HepG2 (cell line): ENCODE results near the gene COL10A1. TPM values are rescaled to one million over a fixed set of nuclear protein-coding genes. Genes with fewer than 3 reads are reported as not detected.

Source experiments
- ATAC-seq: fragments of 200-7000 bp; cut with Tn5 transposase; 3 replicates; pipeline ENCODE4 v1.9.1; 2020; ENCODE audit warnings: mild to moderate bottlenecking, moderate library complexity
- Bru-seq: library from RNA; stranded (reverse); fragments of 400-500 nt; gene quantifications from one replicate; lab custom pipeline; 2021; lab: Mats Ljungman, UMichigan
- BruChase-seq, 2 experiments: library from RNA; stranded (reverse); fragments of 400-500 nt; gene quantifications; one replicate each; lab custom pipeline; 2021; lab: Mats Ljungman, UMichigan
- BruUV-seq: library from RNA; stranded (reverse); fragments of 400-500 nt; replicated peaks from 2 replicates; lab custom pipeline; 2021; lab: Mats Ljungman, UMichigan
- CTCF ChIA-PET: fragments of 300-600 bp; formaldehyde crosslinking; extraction: SDS; loops from one replicate; lab custom pipeline; 2021; ENCODE audit warnings: low total read pairs, inconsistent platforms, low intra/inter-chr PET ratio; lab: Yijun Ruan, JAX
- POLR2A ChIA-PET: fragments of 350-600 bp; sonication (Branson Sonifier 250); formaldehyde crosslinking; loops from one replicate; lab custom pipeline; 2020; ENCODE audit warnings: antibody characterized with exemption, inconsistent platforms; lab: Yijun Ruan, JAX
- DNase-seq: peaks from one replicate; pipeline ENCODE4 v3.0.0-alpha.2; 2015; ENCODE audit warnings: low spot score
- FAIRE-seq: peaks from 3 replicates; lab custom pipeline; 2011; peaks lifted over from hg19 to GRCh38; lab: Jason Lieb, UNC
- H2AFZ ChIP-seq: one replicate; pipeline ENCODE4 v1.6.1; 2011; ENCODE audit warnings: low read length, inconsistent platforms
- H3K27ac ChIP-seq: fragments of 300-600 bp; 3 replicates; pipeline ENCODE4 v1.8.0; 2011; ENCODE audit warnings: mixed run types, mild to moderate bottlenecking, mixed read lengths, low read length, inconsistent platforms; ENCODE audit not compliant: insufficient read depth; ENCODE audit errors: extremely low read length
- H3K27me3 ChIP-seq, 2 experiments: fragments of 200-600 bp in 1 of 2; 2 replicates in 1 of 2; 3 replicates in 1 of 2; pipeline versions ENCODE4 v1.6.0 to v1.8.0; 2011; ENCODE audit warnings: low read length in 2 of 2, mild to moderate bottlenecking in 2 of 2, moderate library complexity in 2 of 2, inconsistent platforms in 1 of 2; ENCODE audit not compliant: insufficient read depth in 2 of 2, control insufficient read depth in 1 of 2
- H3K36me3 ChIP-seq, 2 experiments: fragments of 200-600 bp in 1 of 2; replicated peaks in 1 of 2; 2 replicates in 1 of 2; 3 replicates in 1 of 2; pipeline versions ENCODE4 v1.5.1 to v1.8.0; 2011; ENCODE audit warnings: low read length in 2 of 2, inconsistent platforms in 1 of 2; ENCODE audit not compliant: insufficient read depth in 2 of 2, control insufficient read depth in 1 of 2
- H3K4me1 ChIP-seq: 2 replicates; pipeline ENCODE4 v1.5.1; 2012; ENCODE audit warnings: low read length, inconsistent platforms; ENCODE audit not compliant: insufficient read depth
- H3K4me2 ChIP-seq: 2 replicates; pipeline ENCODE4 v1.6.0; 2011; ENCODE audit warnings: low read depth, low read length, inconsistent platforms
- H3K4me3 ChIP-seq, 3 experiments: fragments of 200-600 bp in 1 of 3; sonication (generic), shearing (Covaris generic) in 1 of 3; replicated peaks in 1 of 3; 2 replicates each; pipeline ENCODE4 v1.5.1; 2011 to 2016; ENCODE audit warnings: low read length in 3 of 3, inconsistent platforms in 2 of 3, low read depth in 2 of 3, mild to moderate bottlenecking in 2 of 3, control low read depth in 1 of 3, mixed read lengths in 1 of 3; ENCODE audit not compliant: insufficient read depth in 1 of 3
- H3K79me2 ChIP-seq: one replicate; pipeline ENCODE4 v1.6.1; 2011; ENCODE audit warnings: low read length, inconsistent platforms; ENCODE audit not compliant: insufficient read depth
- H3K9ac ChIP-seq: 2 replicates; pipeline ENCODE4 v1.6.0; 2011; ENCODE audit warnings: mild to moderate bottlenecking, low read depth, low read length, inconsistent platforms; ENCODE audit not compliant: insufficient read depth
- H3K9me3 ChIP-seq: 2 replicates; pipeline ENCODE4 v1.5.1; 2012; ENCODE audit warnings: mild to moderate bottlenecking, low read length
- H4K20me1 ChIP-seq: 2 replicates; pipeline ENCODE4 v1.6.0; 2011; ENCODE audit warnings: inconsistent platforms, mild to moderate bottlenecking, low read length, moderate library complexity; ENCODE audit not compliant: insufficient read depth
- BRD4 ChIP-seq: sonication (generic); formaldehyde crosslinking; IDR thresholded peaks from 2 replicates; pipeline ENCODE4 v1.4.0; 2020; ENCODE audit warnings: missing genetic modification reagents
- CREM ChIP-seq, 2 experiments: sonication (generic) in 1 of 2; formaldehyde crosslinking in 1 of 2; IDR thresholded peaks; 2 replicates each; pipeline versions ENCODE4 v1.4.0 to v1.6.1; 2016 to 2020; ENCODE audit warnings: antibody characterized with exemption in 1 of 2, mild to moderate bottlenecking in 1 of 2, missing genetic modification reagents in 1 of 2
- GTF3A ChIP-seq: sonication (generic); formaldehyde crosslinking; conservative IDR thresholded peaks from 2 replicates; pipeline ENCODE4 v1.4.0; 2020; ENCODE audit warnings: mild to moderate bottlenecking, missing genetic modification reagents
- MXD4 ChIP-seq: IDR thresholded peaks from 2 replicates; pipeline ENCODE4 v1.6.1; 2016; ENCODE audit warnings: mild to moderate bottlenecking, missing biosample characterization, missing genetic modification reagents
- POLR2AphosphoS2 ChIP-seq: IDR thresholded peaks from 2 replicates; pipeline ENCODE4 v1.6.1; 2011; ENCODE audit warnings: low read depth, low read length, improper control_type of control experiment
- SOX6 ChIP-seq, 2 experiments: fragments of 450-650 bp in 1 of 2; sonication (generic) in 1 of 2; formaldehyde crosslinking in 1 of 2; IDR thresholded peaks; 2 replicates each; pipeline versions ENCODE4 v1.4.0 to v1.6.1; 2017 to 2020; ENCODE audit warnings: antibody characterized with exemption in 1 of 2, mild to moderate bottlenecking in 1 of 2, missing genetic modification reagents in 1 of 2
- ZBTB8A ChIP-seq: sonication (generic); formaldehyde crosslinking; IDR thresholded peaks from 2 replicates; pipeline ENCODE4 v1.4.0; 2020; ENCODE audit warnings: mild to moderate bottlenecking, low read depth, missing genetic modification reagents, borderline replicate concordance
- ZFY ChIP-seq: sonication (generic); formaldehyde crosslinking; IDR thresholded peaks from 2 replicates; pipeline ENCODE4 v1.4.0; 2020; ENCODE audit warnings: missing genetic modification reagents
- ZNF207 ChIP-seq: fragments of 450-650 bp; IDR thresholded peaks from 2 replicates; pipeline ENCODE4 v1.6.1; 2016; ENCODE audit warnings: antibody characterized with exemption, borderline replicate concordance
- ZNF326 ChIP-seq: sonication (generic); formaldehyde crosslinking; IDR thresholded peaks from 2 replicates; pipeline ENCODE4 v1.4.0; 2020; ENCODE audit warnings: missing genetic modification reagents, borderline replicate concordance
- ZNF382 ChIP-seq: sonication (generic); formaldehyde crosslinking; IDR thresholded peaks from 2 replicates; pipeline ENCODE4 v1.5.0; 2020; ENCODE audit warnings: missing genetic modification reagents, mild to moderate bottlenecking, borderline replicate concordance
- ZNF430 ChIP-seq: sonication (generic); formaldehyde crosslinking; IDR thresholded peaks from 2 replicates; pipeline ENCODE4 v1.9.0; 2021; ENCODE audit warnings: mild to moderate bottlenecking, missing genetic modification reagents
- ZNF564 ChIP-seq: sonication (generic); formaldehyde crosslinking; IDR thresholded peaks from 2 replicates; pipeline ENCODE4 v1.8.1; 2023; ENCODE audit warnings: mild to moderate bottlenecking, missing genetic modification reagents
- ZNF597 ChIP-seq: sonication (generic); formaldehyde crosslinking; IDR thresholded peaks from 2 replicates; pipeline ENCODE4 v1.5.0; 2020; ENCODE audit warnings: missing genetic modification reagents
- ZNF770 ChIP-seq: sonication (generic); formaldehyde crosslinking; IDR thresholded peaks from 2 replicates; pipeline ENCODE4 v1.5.0; 2020; ENCODE audit warnings: mild to moderate bottlenecking, missing genetic modification reagents
- WGBS: methylation state at CpG from one replicate; pipeline ENCODE4 v1.1.6; 2017; ENCODE audit warnings: low lambda C conversion rate; 5-methylcytosine and 5-hydroxymethylcytosine counted together
- in situ Hi-C: cut with HindIII; loops from 2 replicates; pipeline ENCODE4 v1.10.0; 2017; ENCODE audit warnings: low pct_unique_long_range_greater_than_20kb; ENCODE audit not compliant: extremely low pct_ligation_motif_present
- intact Hi-C: fragments of 100-400 bp; cut with micrococcal nuclease; formaldehyde crosslinking; loops from one replicate; pipeline ENCODE4 v1.10.0; 2022; ENCODE audit not compliant: unreplicated experiment
- long read RNA-seq, 2 experiments: library from RNA in 1 of 2; library from polyadenylated mRNA in 1 of 2; stranded (forward) in 1 of 2; unstranded in 1 of 2; transcript quantifications; one replicate each; pipeline ENCODE4 v2.0.0, GENCODE V29; 2019 to 2022
- polyA minus RNA-seq, 3 experiments: library from RNA; depleted of rRNA, polyadenylated mRNA; stranded (reverse); fragments of >200 nt; gene quantifications; 2 replicates each; pipeline ENCODE4 v1.2.3, GENCODE V29; 2011; ENCODE audit warnings: low replicate concordance in 1 of 3
- polyA plus RNA-seq, 8 experiments: library from polyadenylated mRNA; depleted of rRNA in 3 of 8; stranded (reverse) in 7 of 8; unstranded in 1 of 8; fragments of >200 nt; fragmentation: Illumina TruSeq in 4 of 8; extraction: Trizol in 4 of 8; gene quantifications; 2 replicates each; pipeline versions ENCODE4 v1.2.1 to v1.2.3, GENCODE V29; 2011 to 2016; ENCODE audit warnings: low read depth in 4 of 8, missing spikeins in 1 of 8, mixed read lengths in 1 of 8; ENCODE audit not compliant: insufficient read depth in 1 of 8
- total RNA-seq, 5 experiments: library from RNA; depleted of rRNA; stranded (reverse); fragments of >200 nt; fragmentation: Illumina TruSeq; extraction: Trizol; gene quantifications; 2 replicates each; pipeline ENCODE4 v1.2.3, GENCODE V29; 2016; ENCODE audit warnings: low read depth in 1 of 5
- TF ChIP-seq, protein P1 (sequence below): sonication (generic); formaldehyde crosslinking; IDR thresholded peaks from 2 replicates; pipeline ENCODE4 v1.5.1; 2020; ENCODE audit warnings: missing genetic modification reagents, mild to moderate bottlenecking, borderline replicate concordance

Gene COL10A1
- total RNA-seq (2016; rRNA removed; fragmentation: Illumina TruSeq; extraction: Trizol): not detected in 2 replicates
- total RNA-seq (2016; cell fraction: cytosol; rRNA removed; fragmentation: Illumina TruSeq; extraction: Trizol; ENCODE audit: low read depth): not detected in 2 replicates
- total RNA-seq (2016; cell fraction: insoluble cytoplasmic fraction; rRNA removed; fragmentation: Illumina TruSeq; extraction: Trizol): 0.04 TPM in 1 of 2 replicates, not detected in the other
- total RNA-seq (2016; cell fraction: membrane; rRNA removed; fragmentation: Illumina TruSeq; extraction: Trizol): not detected in 2 replicates
- total RNA-seq (2016; cell fraction: nucleus; rRNA removed; fragmentation: Illumina TruSeq; extraction: Trizol): not detected in 2 replicates
- 0.07 TPM in 2 replicates for polyA plus RNA-seq (2011; rRNA removed)
- polyA plus RNA-seq (2011; cell fraction: cytosol; rRNA removed): 0.03 and 0.05 TPM in 2 replicates
- polyA plus RNA-seq (2011; cell fraction: nucleus; rRNA removed): not detected in 2 replicates
- polyA plus RNA-seq (2012): 0.07 and 0.12 TPM in 2 replicates
- not detected in 2 replicates for polyA plus RNA-seq (2016; cell fraction: cytosol; fragmentation: Illumina TruSeq; extraction: Trizol; ENCODE audit: low read depth)
- not detected in 2 replicates for polyA plus RNA-seq (2016; cell fraction: insoluble cytoplasmic fraction; fragmentation: Illumina TruSeq; extraction: Trizol; ENCODE audit: low read depth)
- not detected in 2 replicates for polyA plus RNA-seq (2016; cell fraction: membrane; fragmentation: Illumina TruSeq; extraction: Trizol; ENCODE audit: low read depth)
- polyA plus RNA-seq (2016; cell fraction: nucleus; fragmentation: Illumina TruSeq; extraction: Trizol; ENCODE audit: insufficient read depth, low read depth): not detected in 2 replicates
- 0.30 TPM in 1 of 2 replicates, not detected in the other for polyA minus RNA-seq (2011; rRNA and poly(A)+ RNA removed; ENCODE audit: low replicate concordance)
- not detected in 2 replicates for polyA minus RNA-seq (2011; cell fraction: cytosol; rRNA and poly(A)+ RNA removed)
- polyA minus RNA-seq (2011; cell fraction: nucleus; rRNA and poly(A)+ RNA removed): 0.13 TPM in 1 of 2 replicates, not detected in the other
- percentile 10 among the genes with signal in this experiment for Bru-seq, nascent RNA
- percentile 11 among the genes with signal in this experiment for BruChase-seq, experiment 1, labeled RNA remaining after a 6-hour chase
- BruChase-seq, experiment 2, labeled RNA remaining after a 2-hour chase: not detected
- long read RNA-seq, experiment 1: 0 reads
- long read RNA-seq, experiment 2: 0 reads

DNA sequence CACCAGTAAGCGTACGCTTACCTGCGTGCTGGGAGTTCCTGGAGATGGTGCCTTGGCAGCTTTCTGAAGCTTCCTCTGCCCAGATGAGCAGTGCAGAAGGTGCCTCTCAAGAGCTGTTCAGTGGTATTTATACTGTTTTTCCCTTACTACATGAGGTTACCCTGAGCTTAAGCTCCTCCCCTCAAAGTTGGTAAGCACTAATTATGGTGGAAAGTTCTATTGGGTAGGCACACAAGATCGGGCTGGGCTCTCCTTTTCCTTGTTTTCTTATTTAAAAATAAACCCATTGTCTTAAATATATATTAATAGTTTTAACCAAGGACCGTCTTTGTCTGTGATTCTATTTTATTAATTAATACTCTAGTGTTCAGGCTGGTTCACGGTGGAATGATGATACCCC, at the start of gene COL10A1:
Gene COL10A1 (minus strand): TSS at position 101 of the 400 bp plus-strand sequence. CDS start 640 bp downstream, outside the sequence.
- Histone ChIP-seq H3K27ac (no peak within 1 kb of the TSS), H3K27me3 (no peaks in the 10 kb centered on the region), H3K4me1 (peaks cover 16% of the 10 kb centered on the region), H3K4me2 (no peak within 1 kb of the TSS), H3K9ac (no peak within 1 kb of the TSS), H4K20me1 (no peaks in the 10 kb centered on the region), H3K36me3 (no peaks in the 10 kb centered on the region; a peak in 1 of 5 replicates), H2AFZ (no peak within 1 kb of the TSS), H3K9me3 (no peaks in the 10 kb centered on the region), H3K79me2 (no peaks in the 10 kb centered on the region), H3K4me3 (no peak within 1 kb of the TSS)
- FAIRE-seq (no peak), DNase-seq (no peak), ATAC-seq (no peak)
- ChIA-PET CTCF (no interaction called here), POLR2A (no interaction called here)
- intact Hi-C loops: no loop called here
- WGBS: 98% methylated on average over 6 of the region's 6 CpGs
- BruUV-seq: no TSS peak
- in situ Hi-C loops: no loop called here
- TF ChIP-seq ZBTB8A (no peak), ZNF430 (CRISPR knock-in tag) (no peak), ZNF770 (CRISPR knock-in tag) (no peak), ZFY (CRISPR knock-in tag) (no peak), ZNF597 (CRISPR knock-in tag) (no peak), MXD4 (CRISPR knock-in tag) (no peak), ZNF564 (CRISPR knock-in tag) (no peak), GTF3A (no peak), POLR2AphosphoS2 (no peak), CREM (IDR thresholded peaks at IDR 0.05) (no peak), CREM (CRISPR knock-in tag; IDR thresholded peaks at IDR 0.05) (no peak), ZNF207 (no peak), BRD4 (no peak), SOX6 (IDR thresholded peaks at IDR 0.05) (no peak), SOX6 (CRISPR knock-in tag; IDR thresholded peaks at IDR 0.05) (no peak), ZNF382 (CRISPR knock-in tag) (no peak), ZNF326 (no peak)
- TF ChIP-seq, protein P1, sequence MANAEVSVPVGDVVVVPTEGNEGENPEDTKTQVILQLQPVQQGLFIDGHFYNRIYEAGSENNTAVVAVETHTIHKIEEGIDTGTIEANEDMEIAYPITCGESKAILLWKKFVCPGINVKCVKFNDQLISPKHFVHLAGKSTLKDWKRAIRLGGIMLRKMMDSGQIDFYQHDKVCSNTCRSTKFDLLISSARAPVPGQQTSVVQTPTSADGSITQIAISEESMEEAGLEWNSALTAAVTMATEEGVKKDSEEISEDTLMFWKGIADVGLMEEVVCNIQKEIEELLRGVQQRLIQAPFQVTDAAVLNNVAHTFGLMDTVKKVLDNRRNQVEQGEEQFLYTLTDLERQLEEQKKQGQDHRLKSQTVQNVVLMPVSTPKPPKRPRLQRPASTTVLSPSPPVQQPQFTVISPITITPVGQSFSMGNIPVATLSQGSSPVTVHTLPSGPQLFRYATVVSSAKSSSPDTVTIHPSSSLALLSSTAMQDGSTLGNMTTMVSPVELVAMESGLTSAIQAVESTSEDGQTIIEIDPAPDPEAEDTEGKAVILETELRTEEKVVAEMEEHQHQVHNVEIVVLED (CRISPR knock-in tag): no peak
